HCT116 (cell line): ENCODE data around the gene DYRK2.

Source experiments
- EGR1 ChIP-seq: IDR thresholded peaks from 2 replicates; pipeline ENCODE4 v1.6.1; 2012; ENCODE audit warnings: low read depth
- EZH2 ChIP-seq: fragments of 200-600 bp; sonication (generic); IDR thresholded peaks from 2 replicates; pipeline ENCODE4 v1.6.1; 2017; ENCODE audit warnings: antibody characterized with exemption, mixed run types
- JUND ChIP-seq: IDR thresholded peaks from 2 replicates; pipeline ENCODE4 v1.6.1; 2012
- POLR2A ChIP-seq: IDR thresholded peaks from 2 replicates; pipeline ENCODE4 v1.7.0; 2011; ENCODE audit warnings: borderline replicate concordance; ENCODE audit not compliant: insufficient read depth, insufficient read length; ENCODE audit errors: extremely low read depth
- POLR2AphosphoS5 ChIP-seq: IDR thresholded peaks from 2 replicates; pipeline ENCODE4 v1.6.1; 2011; ENCODE audit warnings: mild to moderate bottlenecking, low read depth, low read length, moderate library complexity
- RAD21 ChIP-seq: IDR thresholded peaks from 2 replicates; pipeline ENCODE4 v1.6.1; 2012; ENCODE audit warnings: low read depth, mild to moderate bottlenecking
- SIN3A ChIP-seq: IDR thresholded peaks from 2 replicates; pipeline ENCODE4 v1.6.1; 2012; ENCODE audit warnings: low read depth
- SP1 ChIP-seq: IDR thresholded peaks from 2 replicates; pipeline ENCODE4 v1.6.1; 2012; ENCODE audit warnings: low read depth
- TCF7L2 ChIP-seq: IDR thresholded peaks from 2 replicates; pipeline ENCODE4 v1.7.0; 2011; ENCODE audit warnings: borderline replicate concordance, inconsistent platforms; ENCODE audit not compliant: insufficient read depth, insufficient read length; ENCODE audit errors: extremely low read depth
- YY1 ChIP-seq: IDR thresholded peaks from 2 replicates; pipeline ENCODE4 v1.6.1; 2011; ENCODE audit warnings: low read length, low read depth, moderate library complexity, mild to moderate bottlenecking; ENCODE audit not compliant: insufficient replicate concordance; ENCODE audit errors: extremely low read depth
- ZNF274 ChIP-seq: fragments of 200-500 bp; sonication (Bioruptor generic); IDR thresholded peaks from 2 replicates; pipeline ENCODE4 v1.6.1; 2014; ENCODE audit warnings: mild to moderate bottlenecking, low read depth, low read length, inconsistent platforms
- TF ChIP-seq, protein P1 (sequence below), 3 experiments: fragments of 200-600 bp in 1 of 3; sonication (generic) in 1 of 3; IDR thresholded peaks in 2 of 3; conservative IDR thresholded peaks in 1 of 3; 2 replicates each; pipeline ENCODE4 v1.5.1; 2012 to 2017; ENCODE audit warnings: low read depth in 2 of 3, low read length in 2 of 3, antibody characterized with exemption in 1 of 3, borderline replicate concordance in 1 of 3, control low read depth in 1 of 3, mild to moderate bottlenecking in 1 of 3, mixed read lengths in 1 of 3, mixed run types in 1 of 3, moderate library complexity in 1 of 3; ENCODE audit not compliant: insufficient read depth in 1 of 3

DNA sequence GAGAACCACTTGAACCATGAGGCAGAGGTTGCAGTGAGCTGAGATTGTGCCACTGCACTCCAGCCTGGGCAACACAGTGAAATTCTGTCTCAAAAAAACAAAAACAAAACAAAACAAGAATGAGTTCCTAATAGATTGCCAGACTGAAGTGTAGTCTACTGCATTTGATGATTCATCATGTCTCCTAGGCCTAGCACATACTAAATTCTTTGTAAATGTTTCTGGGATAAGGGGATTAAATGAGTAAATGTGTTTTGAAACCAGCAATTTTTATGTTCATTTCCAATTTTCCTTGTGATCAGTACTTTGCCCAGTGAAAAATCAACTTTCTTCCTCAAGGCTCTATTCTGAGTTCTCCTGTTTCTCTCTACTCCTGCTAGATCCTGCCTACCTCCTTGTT lies 2.9 kb upstream of the DYRK2 start:
- TF ChIP-seq EZH2: no peak
- TF ChIP-seq, protein P1, sequence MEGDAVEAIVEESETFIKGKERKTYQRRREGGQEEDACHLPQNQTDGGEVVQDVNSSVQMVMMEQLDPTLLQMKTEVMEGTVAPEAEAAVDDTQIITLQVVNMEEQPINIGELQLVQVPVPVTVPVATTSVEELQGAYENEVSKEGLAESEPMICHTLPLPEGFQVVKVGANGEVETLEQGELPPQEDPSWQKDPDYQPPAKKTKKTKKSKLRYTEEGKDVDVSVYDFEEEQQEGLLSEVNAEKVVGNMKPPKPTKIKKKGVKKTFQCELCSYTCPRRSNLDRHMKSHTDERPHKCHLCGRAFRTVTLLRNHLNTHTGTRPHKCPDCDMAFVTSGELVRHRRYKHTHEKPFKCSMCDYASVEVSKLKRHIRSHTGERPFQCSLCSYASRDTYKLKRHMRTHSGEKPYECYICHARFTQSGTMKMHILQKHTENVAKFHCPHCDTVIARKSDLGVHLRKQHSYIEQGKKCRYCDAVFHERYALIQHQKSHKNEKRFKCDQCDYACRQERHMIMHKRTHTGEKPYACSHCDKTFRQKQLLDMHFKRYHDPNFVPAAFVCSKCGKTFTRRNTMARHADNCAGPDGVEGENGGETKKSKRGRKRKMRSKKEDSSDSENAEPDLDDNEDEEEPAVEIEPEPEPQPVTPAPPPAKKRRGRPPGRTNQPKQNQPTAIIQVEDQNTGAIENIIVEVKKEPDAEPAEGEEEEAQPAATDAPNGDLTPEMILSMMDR (IDR thresholded peaks at IDR 0.05 in 2 of 3, conservative IDR thresholded peaks at IDR 0.05 in 1 of 3; ENCODE audit: borderline replicate concordance in 1 of 3, insufficient read depth in 1 of 3, low read depth in 2 of 3, low read length in 2 of 3): no peak
- no peak for TF ChIP-seq JUND
- TF ChIP-seq SP1: no peak
- no peak for TF ChIP-seq POLR2AphosphoS5
- no peak for TF ChIP-seq EGR1
- TF ChIP-seq ZNF274: no peak
- no peak for TF ChIP-seq RAD21
- TF ChIP-seq TCF7L2: no peak
- no peak for TF ChIP-seq POLR2A
- no peak for TF ChIP-seq YY1
- no peak for TF ChIP-seq SIN3A
